Stimulated activated naive CD8-positive, alpha-beta T cell treated with anti-CD3 and anti-CD28 coated beads, Interleukin-15, Interleukin-2, amounts not matched to agents 100 ng/mL and 50 ng/mL, for 24 hours (primary cell): ENCODE results near the gene SLPI.
A peak's percentile ranks its signal among the peaks of the same experiment; 100 is the strongest.

Experiments
- H3K27ac Mint-ChIP-seq: one replicate; pipeline ENCODE4 v1.8.0; 2021; ENCODE audit warnings: mild to moderate bottlenecking, mixed read lengths
- H3K27me3 Mint-ChIP-seq: one replicate; pipeline ENCODE4 v1.8.0; 2021; ENCODE audit warnings: mixed read lengths
- H3K36me3 Mint-ChIP-seq: one replicate; pipeline ENCODE4 v1.8.0; 2021; ENCODE audit warnings: low read depth, mixed read lengths
- H3K4me1 Mint-ChIP-seq: one replicate; pipeline ENCODE4 v1.8.0; 2021; ENCODE audit warnings: low read depth, mixed read lengths
- H3K4me3 Mint-ChIP-seq: one replicate; pipeline ENCODE4 v1.8.0; 2021; ENCODE audit warnings: mild to moderate bottlenecking, mixed read lengths
- H3K9me3 Mint-ChIP-seq: one replicate; pipeline ENCODE4 v1.8.0; 2021; ENCODE audit warnings: mixed read lengths

The SLPI gene

GRCh38 chr20:45254383-45255262 is at the start of gene SLPI:
TSS of gene SLPI (minus strand) at chr20:45254564. CDS start at chr20:45254543, 21 bp downstream.
- peak within 1 kb of the TSS; percentile 1 for H3K27ac Mint-ChIP-seq

GRCh38 chr20:45303586-45304463 is 49.5 kb upstream of the SLPI start:
- peaks cover 63% of the 10 kb centered on the region for H3K27me3 Mint-ChIP-seq
- H3K27ac Mint-ChIP-seq, result peak overlapping the region; percentile 43
- H3K4me3 Mint-ChIP-seq, result no peak overlapping the region
- H3K36me3 Mint-ChIP-seq, result peaks cover 4% of the 10 kb centered on the region
- H3K9me3 Mint-ChIP-seq, result no peaks in the 10 kb centered on the region
- H3K4me1 Mint-ChIP-seq, result peaks cover 26% of the 10 kb centered on the region

More at GRCh38 chr20:45254383-45255262, at the start of gene SLPI:
- no peaks in the 10 kb centered on the region for H3K36me3 Mint-ChIP-seq
- no peak within 1 kb of the TSS for H3K4me3 Mint-ChIP-seq
- no peaks in the 10 kb centered on the region for H3K4me1 Mint-ChIP-seq
- H3K27me3 Mint-ChIP-seq, result peaks cover 47% of the 10 kb centered on the region
- no peaks in the 10 kb centered on the region for H3K9me3 Mint-ChIP-seq

GRCh38 chr20:45301824-45302271 is 47.5 kb upstream of the SLPI start:
- H3K36me3 Mint-ChIP-seq, result peaks cover 4% of the 10 kb centered on the region
- H3K9me3 Mint-ChIP-seq, result no peaks in the 10 kb centered on the region
- peak overlapping the region; percentile 59 for H3K27ac Mint-ChIP-seq
- H3K4me1 Mint-ChIP-seq, result peaks cover 26% of the 10 kb centered on the region
- H3K4me3 Mint-ChIP-seq, result no peak overlapping the region
- peaks cover 56% of the 10 kb centered on the region for H3K27me3 Mint-ChIP-seq

- peaks cover 57% of the 10 kb centered on the region for H3K27me3 Mint-ChIP-seq
- H3K4me1 Mint-ChIP-seq, result peaks cover 26% of the 10 kb centered on the region
- H3K36me3 Mint-ChIP-seq, result peaks cover 4% of the 10 kb centered on the region
- no peak overlapping the region for H3K27ac Mint-ChIP-seq
- H3K4me3 Mint-ChIP-seq, result no peak overlapping the region
- H3K9me3 Mint-ChIP-seq, result no peaks in the 10 kb centered on the region
Measured at GRCh38 chr20:45300961-45301360, 46.6 kb upstream of the SLPI start.

GRCh38 chr20:45299786-45300185 is 45.4 kb upstream of the SLPI start:
- Mint-ChIP-seq H3K4me1 (peaks cover 22% of the 10 kb centered on the region), H3K36me3 (peaks cover 4% of the 10 kb centered on the region), H3K27ac (no peak overlapping the region), H3K9me3 (no peaks in the 10 kb centered on the region), H3K4me3 (no peak overlapping the region), H3K27me3 (peaks cover 52% of the 10 kb centered on the region)

- Mint-ChIP-seq H3K4me3 (no peak overlapping the region), H3K27me3 (peaks cover 44% of the 10 kb centered on the region)
Measured at GRCh38 chr20:45297786-45298497, 43.6 kb upstream of the SLPI start.

GRCh38 chr20:45294659-45295058 is 40.3 kb upstream of the SLPI start:
- Mint-ChIP-seq H3K27ac (no peak overlapping the region), H3K9me3 (no peaks in the 10 kb centered on the region), H3K4me1 (peaks cover 9% of the 10 kb centered on the region), H3K27me3 (peaks cover 52% of the 10 kb centered on the region), H3K36me3 (no peaks in the 10 kb centered on the region), H3K4me3 (no peak overlapping the region)

More at GRCh38 chr20:45297786-45298497, 43.6 kb upstream of the SLPI start:
- no peaks in the 10 kb centered on the region for H3K36me3 Mint-ChIP-seq
- no peaks in the 10 kb centered on the region for H3K9me3 Mint-ChIP-seq
- H3K27ac Mint-ChIP-seq, result no peak overlapping the region
- H3K4me1 Mint-ChIP-seq, result peaks cover 16% of the 10 kb centered on the region

- Mint-ChIP-seq H3K36me3 (no peaks in the 10 kb centered on the region), H3K27ac (no peak overlapping the region), H3K4me3 (peak overlapping the region; percentile 73), H3K27me3 (peaks cover 48% of the 10 kb centered on the region), H3K9me3 (no peaks in the 10 kb centered on the region), H3K4me1 (peaks cover 9% of the 10 kb centered on the region)
Measured at GRCh38 chr20:45294003-45294368, 39.6 kb upstream of the SLPI start.

GRCh38 chr20:45293041-45294002 is 39.0 kb upstream of the SLPI start:
- no peaks in the 10 kb centered on the region for H3K36me3 Mint-ChIP-seq

GRCh38 chr20:45292343-45292742 is 38.0 kb upstream of the SLPI start:
- Mint-ChIP-seq H3K27ac (no peak overlapping the region), H3K4me3 (peak overlapping the region; percentile 73), H3K4me1 (peaks cover 9% of the 10 kb centered on the region), H3K27me3 (peaks cover 56% of the 10 kb centered on the region), H3K9me3 (no peaks in the 10 kb centered on the region), H3K36me3 (no peaks in the 10 kb centered on the region)

More at GRCh38 chr20:45293041-45294002, 39.0 kb upstream of the SLPI start:
- Mint-ChIP-seq H3K4me3 (peak overlapping the region; percentile 73), H3K27ac (no peak overlapping the region), H3K27me3 (peaks cover 49% of the 10 kb centered on the region), H3K9me3 (no peaks in the 10 kb centered on the region), H3K4me1 (peaks cover 9% of the 10 kb centered on the region)

- H3K36me3 Mint-ChIP-seq, result no peaks in the 10 kb centered on the region
- H3K4me3 Mint-ChIP-seq, result no peak overlapping the region
- no peaks in the 10 kb centered on the region for H3K9me3 Mint-ChIP-seq
- no peak overlapping the region for H3K27ac Mint-ChIP-seq
- peaks cover 9% of the 10 kb centered on the region for H3K4me1 Mint-ChIP-seq
- H3K27me3 Mint-ChIP-seq, result peaks cover 61% of the 10 kb centered on the region
Measured at GRCh38 chr20:45291526-45291925, 37.2 kb upstream of the SLPI start.

GRCh38 chr20:45290677-45291355 is 36.5 kb upstream of the SLPI start:
- H3K4me1 Mint-ChIP-seq, result peaks cover 9% of the 10 kb centered on the region
- H3K27ac Mint-ChIP-seq, result no peak overlapping the region
- no peaks in the 10 kb centered on the region for H3K36me3 Mint-ChIP-seq
- no peak overlapping the region for H3K4me3 Mint-ChIP-seq
- peaks cover 56% of the 10 kb centered on the region for H3K27me3 Mint-ChIP-seq
- H3K9me3 Mint-ChIP-seq, result no peaks in the 10 kb centered on the region

- H3K27me3 Mint-ChIP-seq, result peaks cover 55% of the 10 kb centered on the region
Measured at GRCh38 chr20:45289942-45290676, 35.7 kb upstream of the SLPI start.

More at GRCh38 chr20:45289942-45290676, 35.7 kb upstream of the SLPI start:
- Mint-ChIP-seq H3K4me3 (no peak overlapping the region), H3K9me3 (no peaks in the 10 kb centered on the region), H3K4me1 (peaks cover 9% of the 10 kb centered on the region), H3K36me3 (no peaks in the 10 kb centered on the region), H3K27ac (no peak overlapping the region)
